Breast epithelium (tissue), 4 donors: Measurements from ENCODE around the gene CSNK1E. TPM values are rescaled to one million over a fixed set of nuclear protein-coding genes. Genes with fewer than 3 reads are reported as not detected.

Experiments used
- DNase-seq, 2 donors: peaks; one replicate each; pipeline ENCODE4 v3.0.0-alpha.2; 2019; ENCODE audit warnings: low spot score in 2 of 2
- H3K27ac ChIP-seq, 2 donors: fragments of 200-600 bp; sonication (generic) in 1 of 2; one replicate each; pipeline ENCODE4 v1.5.1; 2016 to 2019; ENCODE audit warnings: mild to moderate bottlenecking in 1 of 2
- H3K27me3 ChIP-seq, 2 donors: fragments of 200-600 bp; sonication (generic) in 1 of 2; one replicate each; pipeline versions ENCODE4 v1.5.1 to v1.6.0; 2017 to 2019; ENCODE audit warnings: control low read depth in 1 of 2, mild to moderate bottlenecking in 1 of 2
- H3K36me3 ChIP-seq: fragments of 200-600 bp; one replicate; pipeline ENCODE4 v1.5.1; 2019
- H3K4me1 ChIP-seq, 2 donors: fragments of 200-600 bp; sonication (generic); one replicate each; pipeline ENCODE4 v1.5.1; 2016 to 2019; ENCODE audit warnings: control low read depth in 1 of 2
- H3K4me3 ChIP-seq, 3 donors: fragments of 200-600 bp; sonication (generic); 1 replicate in 2 of 3; 2 replicates in 1 of 3; pipeline ENCODE4 v1.5.1; 2016 to 2019; ENCODE audit warnings: mild to moderate bottlenecking in 3 of 3, moderate library complexity in 2 of 3
- H3K9me3 ChIP-seq, 2 donors: fragments of 200-600 bp; sonication (generic) in 1 of 2; one replicate each; pipeline ENCODE4 v1.5.1; 2016 to 2019; ENCODE audit warnings: control low read depth in 1 of 2
- CTCF ChIP-seq, 3 donors: fragments of 450-650 bp; IDR thresholded peaks; one replicate each; pipeline ENCODE4 v1.5.1; 2016 to 2017; ENCODE audit warnings: antibody characterized with exemption in 3 of 3, mild to moderate bottlenecking in 3 of 3, moderate library complexity in 3 of 3
- POLR2A ChIP-seq: fragments of 450-650 bp; IDR thresholded peaks from one replicate; pipeline ENCODE4 v1.6.1; 2016; ENCODE audit warnings: antibody characterized with exemption, mild to moderate bottlenecking, moderate library complexity
- POLR2AphosphoS5 ChIP-seq, 3 donors: sonication (generic); formaldehyde crosslinking; IDR thresholded peaks; one replicate each; pipeline ENCODE4 v1.6.1; 2017; ENCODE audit warnings: antibody characterized with exemption in 3 of 3
- intact Hi-C: fragments of 100-400 bp; cut with DNase I; formaldehyde crosslinking; loops from one replicate; pipeline ENCODE4 v1.15.1; 2023; ENCODE audit warnings: low total_unique reads
- total RNA-seq, 3 donors: library from RNA; depleted of rRNA; stranded (reverse); fragments of >200 nt; gene quantifications; one replicate each; pipeline ENCODE4 v1.1.0, GENCODE V29; 2016

Gene CSNK1E
- total RNA-seq, 3 donors from 2014 or later: 83.0 to 147 (median 117) TPM

GRCh38 chr22:38348751-38349496 lies 31.7 kb upstream of the CSNK1E start:
- Histone ChIP-seq H3K4me1 (no peaks in the 10 kb centered on the region), H3K27me3 (no peaks in the 10 kb centered on the region), H3K9me3 (no peaks in the 10 kb centered on the region), H3K36me3 (no peaks in the 10 kb centered on the region), H3K27ac (no peak overlapping the region), H3K4me3 (no peak overlapping the region)
- TF ChIP-seq POLR2A: no peak
- TF ChIP-seq CTCF (IDR thresholded peaks at IDR 0.05): no peak
- no peak for TF ChIP-seq POLR2AphosphoS5 (IDR thresholded peaks at IDR 0.05)
- intact Hi-C loops: no loop called here
- DNase-seq: peak in 1 of 2 donors; percentile 15

- no peaks in the 10 kb centered on the region for H3K36me3 ChIP-seq
- H3K4me1 ChIP-seq: no peaks in the 10 kb centered on the region
- no peaks in the 10 kb centered on the region for H3K9me3 ChIP-seq
- DNase-seq: peak in 1 of 2 donors; percentile 15
- intact Hi-C loops: no loop called here
- no peaks in the 10 kb centered on the region for H3K27me3 ChIP-seq
- H3K27ac ChIP-seq: no peak overlapping the region
- TF ChIP-seq POLR2AphosphoS5 (IDR thresholded peaks at IDR 0.05) (no peak), POLR2A (no peak), CTCF (IDR thresholded peaks at IDR 0.05) (no peak)
- no peak overlapping the region for H3K4me3 ChIP-seq
These were observed 30.9 kb upstream of the CSNK1E start for GRCh38 chr22:38347944-38348750.

GRCh38 chr22:38347181-38347943 lies 30.1 kb upstream of the CSNK1E start:
- intact Hi-C loops: no loop called here
- no peaks in the 10 kb centered on the region for H3K36me3 ChIP-seq
- H3K27me3 ChIP-seq: no peaks in the 10 kb centered on the region
- H3K4me1 ChIP-seq: no peaks in the 10 kb centered on the region
- no peak overlapping the region for H3K27ac ChIP-seq
- DNase-seq: peak in 1 of 2 donors; percentile 15
- no peaks in the 10 kb centered on the region for H3K9me3 ChIP-seq
- TF ChIP-seq POLR2AphosphoS5 (IDR thresholded peaks at IDR 0.05): no peak
- TF ChIP-seq CTCF (IDR thresholded peaks at IDR 0.05): no peak
- TF ChIP-seq POLR2A: no peak
- H3K4me3 ChIP-seq: no peak overlapping the region

GRCh38 chr22:38346506-38346905 lies 29.3 kb upstream of the CSNK1E start:
- TF ChIP-seq POLR2A (no peak), POLR2AphosphoS5 (IDR thresholded peaks at IDR 0.05) (no peak), CTCF (IDR thresholded peaks at IDR 0.05) (no peak)
- Histone ChIP-seq H3K4me1 (no peaks in the 10 kb centered on the region), H3K36me3 (no peaks in the 10 kb centered on the region), H3K27ac (no peak overlapping the region), H3K4me3 (no peak overlapping the region), H3K9me3 (no peaks in the 10 kb centered on the region), H3K27me3 (no peaks in the 10 kb centered on the region)
- intact Hi-C loops: no loop called here
- DNase-seq: peak; percentile 14 to 50
